ENCODE results near the gene MX2.

MX2 gene

DNA sequence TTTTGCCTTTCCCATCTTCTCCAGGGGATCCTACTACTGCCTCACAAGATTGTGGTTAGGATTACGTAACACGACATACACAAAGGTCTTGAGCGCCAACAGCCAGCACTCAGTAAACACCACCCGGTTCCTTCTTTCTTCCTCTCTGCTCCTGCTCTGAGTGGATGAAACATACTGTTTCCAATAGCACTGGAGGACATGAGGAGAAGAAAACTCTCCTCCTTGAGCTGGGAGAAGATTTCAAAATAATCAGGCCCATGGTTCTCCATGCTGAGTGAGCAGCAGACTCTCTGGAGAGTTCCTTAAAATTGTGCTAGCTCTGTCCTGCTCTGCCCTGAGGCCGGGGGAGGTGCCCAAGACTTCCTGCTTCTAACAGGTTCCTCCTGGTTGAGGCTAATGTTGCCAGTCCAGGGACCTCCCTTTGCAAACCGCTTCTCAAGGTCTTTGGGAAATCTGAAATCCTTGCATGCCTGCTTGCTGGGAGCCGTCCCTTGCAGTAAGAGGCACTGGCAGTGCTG, 34.8 kb downstream of the MX2 start:
- no peak for DNase-seq (ENCODE audit: low spot score)
- in situ Hi-C loops (cut with MboI; ENCODE audit: low sequenced_read_pairs, unreplicated experiment): no loop called here
- TF ChIP-seq CTCF (IDR thresholded peaks at IDR 0.05; ENCODE audit: borderline replicate concordance, control extremely low read depth, extremely low read depth, insufficient read depth, missing control alignments): no peak

DNA sequence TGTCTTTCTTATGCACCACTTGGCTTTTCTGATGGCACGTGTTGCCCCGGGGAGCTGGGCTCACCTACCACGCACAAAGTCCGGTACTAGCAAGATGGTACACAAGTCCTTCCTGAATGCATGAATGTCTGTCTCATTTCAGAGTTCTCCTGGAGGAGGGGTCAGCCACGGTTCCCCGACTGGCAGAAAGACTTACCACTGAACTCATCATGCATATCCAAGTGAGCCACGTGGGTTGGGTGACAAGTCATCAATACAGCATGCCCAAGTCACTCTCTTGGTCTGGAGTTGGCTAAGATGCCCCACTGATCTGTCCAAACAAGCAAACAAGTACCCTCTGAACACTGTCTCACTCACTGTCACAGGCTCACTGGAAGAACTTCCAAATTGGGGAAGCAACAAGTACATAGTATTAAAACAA, 35.7 kb downstream of the MX2 start:
- DNase-seq (ENCODE audit: low spot score): no peak
- in situ Hi-C loops (cut with MboI; ENCODE audit: low sequenced_read_pairs, unreplicated experiment): no loop called here
- no peak for TF ChIP-seq CTCF (IDR thresholded peaks at IDR 0.05; ENCODE audit: borderline replicate concordance, control extremely low read depth, extremely low read depth, insufficient read depth, missing control alignments)

- in situ Hi-C loops (cut with MboI; ENCODE audit: low sequenced_read_pairs, unreplicated experiment): no loop called here
- no peak for DNase-seq (ENCODE audit: low spot score)
- no peak for TF ChIP-seq CTCF (IDR thresholded peaks at IDR 0.05; ENCODE audit: borderline replicate concordance, control extremely low read depth, extremely low read depth, insufficient read depth, missing control alignments)
These were observed 36.4 kb downstream of the MX2 start for GRCh38 chr21:41398251-41398650.

GRCh38 chr21:41398831-41399230, 37.0 kb downstream of the MX2 start:
- in situ Hi-C loops (cut with MboI; ENCODE audit: low sequenced_read_pairs, unreplicated experiment): no loop called here
- TF ChIP-seq CTCF (IDR thresholded peaks at IDR 0.05; ENCODE audit: borderline replicate concordance, control extremely low read depth, extremely low read depth, insufficient read depth, missing control alignments): no peak
- no peak for DNase-seq (ENCODE audit: low spot score)

DNA sequence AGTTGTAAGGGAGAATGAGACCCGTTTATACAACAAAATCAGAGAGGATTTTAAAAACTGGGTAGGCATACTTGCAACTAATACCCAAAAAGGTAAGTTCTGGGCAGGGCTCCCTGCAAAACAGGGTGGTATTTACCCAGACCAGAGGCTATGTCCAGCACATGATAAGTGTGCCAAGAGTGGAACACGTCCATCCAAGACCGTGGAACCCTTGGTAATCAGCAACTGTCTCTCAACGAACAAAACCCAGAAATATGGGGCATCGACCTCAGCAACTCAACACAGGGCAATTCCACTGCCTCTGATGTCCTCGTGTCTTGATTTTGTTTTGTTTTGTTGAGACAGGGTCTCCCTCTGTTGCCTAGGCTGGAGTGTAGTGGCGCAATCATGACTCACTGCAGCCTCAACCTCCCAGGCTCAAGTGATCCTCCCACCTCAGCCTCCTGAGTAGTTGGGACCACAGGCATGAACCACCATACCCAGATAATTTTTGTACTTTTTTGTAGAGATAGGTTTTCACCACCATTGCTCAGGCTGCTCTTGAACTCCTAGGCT, 37.5 kb downstream of the MX2 start:
- TF ChIP-seq CTCF (IDR thresholded peaks at IDR 0.05; ENCODE audit: borderline replicate concordance, control extremely low read depth, extremely low read depth, insufficient read depth, missing control alignments): no peak
- no peak for DNase-seq (ENCODE audit: low spot score)
- in situ Hi-C loops (cut with MboI; ENCODE audit: low sequenced_read_pairs, unreplicated experiment): no loop called here

DNA sequence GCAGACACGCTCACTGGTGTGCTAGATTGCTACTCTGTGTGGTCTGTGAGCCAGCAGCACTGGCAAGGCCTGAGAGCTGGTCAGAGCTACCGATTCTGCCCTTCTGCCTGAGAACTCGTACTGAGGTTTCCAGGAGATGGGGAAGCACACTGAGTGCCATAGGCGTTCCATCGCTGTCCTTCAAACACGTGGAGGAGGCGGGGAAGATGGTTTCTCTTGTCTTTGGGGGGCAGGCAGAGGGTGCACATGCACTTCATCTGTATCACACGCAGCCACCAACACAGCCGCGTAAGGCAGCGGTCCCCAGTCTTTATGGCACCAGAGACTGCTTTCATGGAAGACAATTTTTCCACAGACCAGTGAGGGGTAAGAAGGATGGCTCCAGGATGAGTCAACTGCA, 40.4 kb downstream of the MX2 start:
- TF ChIP-seq CTCF (IDR thresholded peaks at IDR 0.05; ENCODE audit: borderline replicate concordance, control extremely low read depth, extremely low read depth, insufficient read depth, missing control alignments): no peak
- in situ Hi-C loops (cut with MboI; ENCODE audit: low sequenced_read_pairs, unreplicated experiment): no loop called here
- DNase-seq (ENCODE audit: low spot score): no peak

Measured in GM13976 (cell line).